Erythroblast (primary cell): ENCODE data around the gene HIC1.

Experiments
- GATA1 ChIP-seq: IDR thresholded peaks from 2 replicates; pipeline ENCODE4 v1.6.1; 2011; ENCODE audit warnings: low read depth, mild to moderate bottlenecking, control low read depth, low read length, moderate library complexity
- POLR2A ChIP-seq: IDR thresholded peaks from 2 replicates; pipeline ENCODE4 v1.6.1; 2011; ENCODE audit warnings: mild to moderate bottlenecking, low read length

DNA sequence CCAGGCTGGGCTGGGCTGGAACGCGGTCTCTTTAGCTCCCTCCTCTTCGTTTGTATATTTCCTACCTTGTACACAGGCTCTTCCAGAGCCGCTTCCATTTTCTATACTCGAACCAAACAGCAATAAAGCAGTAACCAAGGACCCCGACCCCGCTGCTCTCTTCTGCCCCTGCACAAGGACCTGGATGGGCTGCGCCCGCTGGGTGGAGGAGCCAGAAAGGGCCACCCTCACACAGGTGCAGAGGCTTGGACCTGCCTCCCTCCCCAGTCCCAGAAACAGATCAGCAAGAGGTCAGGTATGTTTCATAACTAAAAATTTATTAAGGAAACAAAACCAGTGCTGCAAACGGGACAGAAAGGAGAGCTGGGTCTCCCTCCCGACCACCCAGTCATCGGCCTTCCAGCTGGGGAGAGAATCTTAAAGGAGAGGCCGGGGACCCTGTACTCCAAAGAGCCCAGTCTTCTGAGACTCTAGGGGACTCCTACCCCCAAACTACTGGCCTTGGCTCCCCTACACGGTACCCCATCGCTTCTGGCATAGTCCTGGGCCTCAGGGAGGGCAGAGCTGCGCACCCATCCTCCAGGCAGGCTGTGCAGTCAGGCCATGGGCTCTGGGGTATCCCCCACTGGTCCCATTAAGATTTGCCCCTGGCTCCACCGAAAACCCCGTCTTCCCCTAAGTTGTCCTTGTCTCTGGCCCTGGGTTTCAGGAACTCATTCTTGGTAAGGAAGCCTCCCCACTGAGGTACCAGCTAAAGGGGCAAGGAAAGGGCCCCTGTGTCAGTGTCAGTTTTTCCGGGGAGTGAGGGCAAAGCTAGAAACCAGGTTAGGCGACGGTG lies 4.9 kb downstream of the HIC1 start:
- TF ChIP-seq POLR2A (no peak), GATA1 (no peak)
